Lung microvascular endothelial cell (primary cell): ENCODE data around the gene PTTG2. TPM values are rescaled to one million over a fixed set of nuclear protein-coding genes. Genes with fewer than 3 reads are reported as not detected.

Experiments used
- DNase-seq, 2 donors: peaks; one replicate each; pipeline versions ENCODE4 v3.0.0 to v3.0.0-alpha.2; 2010; ENCODE audit warnings: low read depth in 2 of 2
- total RNA-seq: library from RNA; depleted of rRNA; stranded (reverse); fragments of >200 nt; gene quantifications from 2 replicates; pipeline ENCODE4 v1.2.1, GENCODE V29; 2014

Gene PTTG2
- total RNA-seq, 1 donor from 2014 or later = not detected

DNA sequence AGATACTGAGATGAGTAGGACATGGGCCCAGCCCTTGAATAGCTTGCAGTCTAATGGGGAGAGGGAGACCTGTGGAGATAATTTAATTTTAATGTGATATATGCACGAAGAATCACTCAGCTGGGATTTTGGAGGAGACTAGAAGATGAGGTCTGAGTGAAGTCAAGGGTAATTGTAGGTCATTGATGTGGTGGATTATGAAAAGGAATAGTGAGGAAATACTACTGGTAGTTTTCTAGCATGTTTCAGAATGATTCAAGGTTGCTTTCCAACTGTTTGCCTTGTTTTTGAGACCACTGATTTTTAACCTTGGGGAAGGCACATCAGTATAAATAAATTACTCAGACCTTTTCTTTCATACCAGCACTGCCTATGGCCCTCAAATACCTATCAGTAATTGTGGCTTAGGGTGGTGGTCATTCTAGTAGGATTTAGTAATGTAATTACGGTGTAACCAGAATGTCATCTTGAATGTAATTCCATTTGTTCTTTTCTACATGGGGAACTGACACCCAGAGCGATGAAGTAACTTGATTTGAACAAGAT lies 25.6 kb downstream of the PTTG2 start:
- no peak for DNase-seq

DNA sequence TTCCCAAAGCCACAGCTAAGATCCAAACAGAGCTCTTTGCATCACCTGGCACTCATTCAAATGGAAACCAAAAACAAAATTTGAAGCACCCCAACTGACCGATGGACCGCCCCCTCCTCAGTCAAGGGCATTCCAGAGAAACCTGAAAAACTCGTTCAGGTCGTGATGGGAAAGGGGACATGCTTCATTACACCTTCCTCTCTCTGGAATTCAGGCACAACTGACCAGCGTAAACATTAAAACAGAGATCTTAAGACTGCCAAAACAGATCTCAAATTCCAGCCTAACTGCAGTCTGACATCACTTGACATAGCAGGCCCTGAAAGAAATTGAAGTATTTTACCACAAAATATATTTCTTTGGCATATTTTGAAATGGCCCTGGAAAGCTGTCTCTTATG lies 28.5 kb downstream of the PTTG2 start:
- no peak for DNase-seq

DNA sequence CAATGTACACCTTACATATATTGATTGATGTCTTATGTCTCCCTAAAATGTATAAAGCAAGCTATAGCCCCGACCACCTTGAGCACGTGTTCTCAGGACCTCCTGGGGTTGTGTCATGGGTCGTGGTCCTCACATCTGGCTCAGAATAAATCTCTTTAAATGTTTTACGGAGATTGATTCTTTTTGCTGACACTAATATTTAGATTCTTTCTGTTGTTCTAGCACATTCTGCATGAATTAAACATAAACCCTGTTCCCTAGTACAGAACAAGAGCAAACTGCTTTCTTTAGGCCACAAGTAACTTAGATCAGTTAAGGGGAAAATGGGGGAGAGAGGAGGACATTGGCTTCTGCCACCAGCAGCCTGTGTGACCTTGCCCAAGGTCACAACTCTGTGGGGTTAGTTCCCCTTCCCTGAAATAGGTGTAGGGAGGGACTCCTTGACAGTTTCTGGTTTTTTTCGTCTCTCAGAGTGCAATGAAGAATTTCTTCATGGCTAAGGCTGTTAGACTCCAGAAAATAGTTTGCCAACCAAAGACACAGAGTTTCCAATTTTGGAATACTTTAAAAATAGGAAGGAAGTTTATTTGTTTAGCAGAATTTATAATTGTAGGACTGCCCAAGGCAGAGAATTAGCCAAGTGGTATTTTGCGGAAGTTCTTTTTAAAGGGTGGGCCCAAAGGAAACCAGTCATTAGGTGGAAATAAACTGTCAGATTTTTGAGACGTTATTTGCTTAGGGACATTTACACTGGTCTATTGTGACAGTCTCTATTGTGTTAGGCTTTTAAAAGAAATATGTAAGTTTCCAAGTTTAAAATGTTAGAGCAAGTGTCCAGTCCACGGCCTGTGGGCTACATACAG lies 29.4 kb downstream of the PTTG2 start:
- DNase-seq = peak; percentile 22 to 39

DNA sequence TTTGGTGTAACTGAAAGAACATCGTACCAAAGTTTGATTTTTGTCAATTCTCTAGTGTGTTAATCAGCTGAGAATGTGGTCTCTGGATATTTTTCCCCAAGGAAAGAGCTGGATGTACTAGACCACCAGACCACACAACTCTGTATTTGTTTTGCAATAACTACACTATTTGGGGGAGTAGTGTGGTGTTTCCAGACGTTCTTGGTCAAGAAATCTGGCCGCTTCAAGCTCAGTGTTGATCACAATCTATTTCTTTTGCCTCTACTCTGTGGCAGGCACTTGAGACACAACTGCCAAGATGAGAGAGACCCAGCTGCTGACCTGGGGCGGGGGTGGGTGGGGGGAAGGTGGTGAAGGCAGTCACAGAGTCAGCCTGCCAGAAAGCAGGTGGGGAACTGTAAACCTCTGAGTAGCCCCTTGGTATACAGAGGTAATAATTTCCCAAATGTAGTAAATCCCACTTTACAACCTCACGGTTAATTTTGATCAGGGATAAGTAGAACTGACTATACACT lies 30.6 kb downstream of the PTTG2 start:
- DNase-seq = no peak

DNA sequence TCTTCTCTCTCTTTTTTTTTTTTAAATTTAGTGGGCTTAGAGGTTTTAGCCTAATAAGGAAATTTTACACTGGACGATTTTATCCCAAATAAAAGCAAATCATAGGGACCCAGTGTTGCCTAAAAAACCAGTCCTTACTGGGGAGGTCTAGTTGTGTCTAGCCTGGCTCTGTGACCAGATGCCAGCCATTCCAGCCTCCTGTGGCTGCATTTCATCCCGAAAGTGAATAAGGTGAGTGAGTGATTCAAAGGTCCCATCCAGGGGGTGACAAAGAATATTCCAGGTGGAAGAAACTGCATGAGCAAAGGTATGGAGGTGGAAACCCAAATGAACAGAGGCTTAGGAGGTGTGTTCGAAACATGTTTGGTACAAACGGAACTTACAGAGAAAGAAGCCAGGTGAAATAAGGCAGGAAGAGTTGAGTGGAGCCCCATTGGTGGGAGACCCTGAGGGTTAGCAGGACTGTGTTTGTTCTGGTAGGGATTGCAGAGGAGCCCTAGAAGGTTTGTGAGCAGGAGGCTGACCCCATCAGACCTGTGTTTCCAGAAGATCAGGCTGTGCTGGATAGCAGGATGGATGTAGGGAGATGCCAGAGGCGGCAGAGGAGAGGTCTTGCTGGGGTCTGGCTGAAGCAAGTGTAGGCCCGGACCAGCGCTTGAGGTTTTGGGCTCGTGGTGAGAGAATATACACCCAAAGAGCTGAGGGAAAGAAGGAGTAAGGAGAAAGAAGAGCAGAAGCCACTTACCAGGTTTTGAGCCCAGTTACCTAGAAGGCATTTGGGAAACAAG lies 31.6 kb downstream of the PTTG2 start:
- no peak for DNase-seq

DNA sequence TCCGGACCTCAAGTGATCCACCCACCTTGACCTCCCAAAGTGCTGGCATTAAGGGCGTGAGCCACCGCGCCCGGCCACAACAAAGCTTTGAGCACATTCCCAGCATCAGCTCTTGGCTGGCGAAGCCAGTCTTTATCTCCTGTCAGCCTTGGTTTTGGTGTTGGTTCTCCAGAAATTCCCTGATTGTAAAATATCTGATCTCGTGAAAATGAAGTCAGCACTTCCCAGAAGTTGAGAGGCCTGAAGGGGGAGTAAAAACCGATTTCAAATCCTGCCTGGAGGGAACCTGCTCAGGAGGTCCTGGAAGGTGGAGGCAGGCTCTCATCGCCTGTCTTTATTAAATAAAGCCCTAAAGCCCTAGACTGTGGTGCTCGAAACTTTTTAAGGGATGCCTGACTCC lies 33.6 kb downstream of the PTTG2 start:
- no peak for DNase-seq

DNA sequence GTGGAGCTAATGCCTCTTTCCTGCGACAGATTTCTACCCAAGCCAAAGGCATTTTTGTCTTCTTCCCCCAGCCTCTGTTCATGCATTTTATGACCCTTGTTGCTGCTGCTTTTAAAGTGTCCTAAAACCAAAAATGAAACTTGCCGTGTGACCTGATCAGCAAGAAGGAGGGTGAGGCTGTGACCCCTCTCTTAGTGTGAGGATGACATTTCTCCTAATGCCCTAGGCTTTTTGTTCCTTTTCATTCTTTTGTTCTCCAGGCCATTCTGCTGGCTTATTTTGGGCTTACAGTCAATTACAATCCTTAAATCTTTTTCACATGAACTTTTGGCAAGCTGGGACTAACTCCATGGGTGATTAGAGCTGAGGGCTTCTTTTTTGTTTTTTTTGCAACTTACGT lies 34.4 kb downstream of the PTTG2 start:
- DNase-seq = no peak

DNA sequence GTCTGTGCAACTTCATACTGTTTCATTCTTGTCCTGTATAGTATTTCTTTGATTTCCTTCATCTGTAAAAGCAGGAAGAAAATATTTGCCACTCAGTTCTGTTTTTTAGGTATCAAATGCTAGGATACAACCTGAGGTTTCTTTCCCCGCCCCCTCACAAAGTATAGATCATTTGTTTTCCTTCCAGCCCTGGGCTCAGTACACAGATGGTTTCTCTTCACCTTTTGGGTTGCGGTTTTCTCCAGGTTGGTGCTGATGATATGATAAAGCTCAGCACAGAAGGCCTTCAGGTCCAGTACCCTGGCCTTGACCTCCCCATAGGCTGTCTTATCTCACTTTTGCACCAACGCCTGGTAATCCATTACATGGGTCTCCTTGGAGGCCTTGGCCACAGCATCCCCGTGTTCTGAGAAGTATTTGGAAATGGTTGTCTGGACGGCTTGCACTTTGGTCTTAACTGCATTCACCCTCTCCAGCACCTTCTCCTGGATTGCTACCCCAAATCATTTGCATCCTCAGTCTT lies 35.2 kb downstream of the PTTG2 start:
- DNase-seq = no peak

DNA sequence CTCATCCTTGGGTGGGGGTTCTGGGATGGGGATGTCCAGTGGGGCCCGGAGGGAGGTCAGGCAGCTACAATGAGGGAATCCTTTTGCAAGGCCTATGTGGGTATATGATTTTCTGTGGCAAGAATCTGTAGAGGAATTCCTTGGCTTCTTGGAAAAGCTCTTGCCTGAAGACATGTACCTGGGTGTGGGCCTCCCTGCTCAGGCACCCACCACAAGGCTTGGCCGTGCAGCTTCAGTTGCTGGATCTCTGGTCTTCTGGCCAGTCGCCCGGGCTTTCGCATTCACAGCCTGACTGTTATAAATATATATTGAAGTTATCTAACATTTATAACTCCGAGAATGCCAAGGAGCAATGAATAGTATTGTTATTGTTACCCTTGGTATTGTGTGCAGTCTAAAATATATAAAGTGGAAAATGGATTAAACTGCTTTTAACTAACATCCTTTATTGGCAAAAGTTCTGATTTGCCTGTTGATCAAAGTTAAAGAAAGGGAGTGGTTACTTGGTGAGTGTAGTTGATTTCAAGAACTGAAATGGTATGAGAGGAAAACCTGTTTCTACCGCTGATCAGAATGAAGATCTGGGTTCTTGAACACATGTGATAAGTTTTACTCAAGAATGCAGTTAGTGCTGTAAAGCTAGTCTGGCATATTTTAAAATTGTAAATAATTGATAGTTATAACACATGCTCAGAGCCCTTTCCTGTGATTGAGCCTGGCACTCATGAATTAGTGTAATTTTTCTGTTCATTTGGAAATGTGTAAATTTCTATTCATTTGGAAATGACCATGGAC lies 36.0 kb downstream of the PTTG2 start:
- no peak for DNase-seq

DNA sequence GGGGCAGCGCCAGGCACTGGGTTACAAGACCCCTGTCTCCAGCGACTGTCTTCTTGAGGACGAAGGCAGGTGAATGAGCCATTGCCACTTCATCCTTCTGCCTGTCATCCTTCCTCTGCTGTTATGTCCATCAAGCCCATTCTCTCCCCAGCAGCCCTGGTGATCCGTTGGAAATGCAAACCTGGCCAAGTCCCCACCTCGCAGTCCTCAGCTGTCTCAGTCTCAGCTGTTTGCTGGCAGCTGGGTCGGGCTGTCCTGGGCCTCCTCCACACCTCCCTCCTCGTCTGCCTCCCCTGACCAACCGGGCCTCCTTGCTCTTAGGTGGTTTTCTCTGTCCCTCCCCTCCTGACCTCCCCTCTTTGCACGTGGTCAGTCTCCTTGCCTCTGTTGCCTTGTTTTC lies 38.0 kb downstream of the PTTG2 start:
- no peak for DNase-seq

DNA sequence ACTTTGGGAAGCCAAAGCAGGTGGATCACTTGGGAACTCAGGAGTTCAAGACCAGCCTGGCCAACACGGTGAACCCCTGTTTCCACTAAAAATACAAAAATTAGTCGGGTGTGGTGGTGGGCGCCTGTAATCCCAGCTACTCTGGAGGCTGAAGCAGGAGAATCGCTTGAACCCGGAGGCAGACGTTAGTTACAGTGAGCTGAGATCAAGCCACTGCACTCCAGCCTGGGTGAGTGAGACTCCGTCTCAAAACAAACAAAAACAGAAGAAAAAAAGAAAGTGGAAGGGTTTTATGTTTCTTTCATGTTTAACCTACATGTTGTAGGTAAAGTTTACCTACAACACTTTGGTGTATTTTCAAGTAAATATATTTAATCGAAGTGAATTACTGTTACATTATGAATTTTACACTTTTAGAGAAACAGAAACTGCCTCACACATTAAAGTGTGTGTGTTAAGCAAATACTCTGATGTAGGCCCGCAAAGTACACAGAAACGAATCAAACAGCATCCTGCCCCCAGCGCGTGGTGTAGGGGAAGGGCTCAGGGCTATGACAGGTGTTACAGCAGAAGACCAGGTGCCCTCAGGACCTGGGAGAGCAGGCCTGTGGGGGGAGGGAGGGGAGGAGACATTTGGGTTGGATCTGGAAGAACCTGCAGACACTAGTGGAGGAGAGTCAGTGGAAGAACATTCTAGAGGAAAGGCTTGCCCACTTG lies 39.0 kb downstream of the PTTG2 start:
- DNase-seq = no peak

DNA sequence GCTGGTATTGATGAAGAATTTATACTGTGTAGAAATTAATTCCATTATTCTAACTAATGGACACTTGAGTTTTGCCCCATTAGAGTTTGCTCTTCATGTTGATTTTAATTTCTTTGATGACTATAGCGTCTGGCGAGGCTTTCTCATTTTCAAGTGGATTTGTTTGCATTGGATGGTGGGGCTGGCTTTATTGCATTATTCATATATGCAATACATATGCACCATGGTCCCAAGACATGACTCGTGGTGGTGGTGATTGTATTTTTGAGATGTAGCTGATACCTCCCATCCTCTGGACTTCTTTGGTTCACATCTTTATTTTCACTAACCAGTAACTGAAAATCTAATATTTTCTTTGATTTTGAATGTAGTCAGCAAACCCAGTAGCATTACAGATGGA lies 39.8 kb downstream of the PTTG2 start:
- DNase-seq = no peak

DNA sequence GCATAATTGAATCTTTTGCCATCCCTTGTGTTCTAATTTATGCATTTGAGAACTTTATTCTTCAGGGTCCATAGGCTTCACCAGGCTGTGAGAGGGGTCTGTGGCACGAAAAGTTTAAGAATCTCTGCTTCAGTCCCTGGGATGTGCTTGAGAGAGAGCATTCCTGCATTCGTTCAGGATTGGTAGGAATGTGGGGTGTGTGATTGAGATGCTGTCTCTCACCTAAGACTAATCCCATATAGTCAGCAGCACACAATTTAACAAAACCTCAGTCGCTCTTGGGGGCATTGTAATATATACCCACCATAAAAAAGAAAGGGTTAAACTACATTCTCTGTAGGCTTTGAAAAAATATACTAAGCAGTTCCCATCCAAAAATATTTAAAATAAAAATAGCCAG lies 41.7 kb downstream of the PTTG2 start:
- DNase-seq = no peak

DNA sequence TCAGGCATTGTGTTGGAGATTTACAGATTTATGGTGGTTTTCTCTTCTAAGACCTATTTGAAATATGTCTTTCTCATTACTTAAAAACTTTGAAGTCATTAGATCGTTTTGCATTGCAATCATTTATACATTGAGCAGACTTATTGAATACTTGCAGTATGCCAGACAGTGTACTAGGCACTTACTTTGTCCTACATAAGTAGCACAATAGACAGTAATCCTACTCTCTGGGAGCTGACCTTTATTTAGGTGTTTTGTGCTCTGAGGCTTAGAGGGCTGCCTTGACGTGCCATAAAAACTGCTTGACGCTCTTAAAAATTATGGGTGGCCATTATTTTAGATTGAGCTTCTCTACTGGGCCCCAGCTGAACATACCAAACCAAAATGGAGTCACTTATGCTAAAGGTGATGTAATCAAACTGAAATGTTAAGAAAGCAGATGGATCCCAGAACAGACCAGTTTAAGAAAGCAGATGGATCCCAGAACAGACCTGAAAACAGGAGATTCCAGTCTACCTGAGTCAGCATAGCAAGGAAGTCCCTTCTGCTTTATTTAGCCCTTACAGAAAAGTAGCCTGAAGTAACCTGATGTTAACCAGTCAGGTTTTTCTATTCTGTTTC lies 42.4 kb downstream of the PTTG2 start:
- DNase-seq = peak in 1 of 2 donors; percentile 12

DNA sequence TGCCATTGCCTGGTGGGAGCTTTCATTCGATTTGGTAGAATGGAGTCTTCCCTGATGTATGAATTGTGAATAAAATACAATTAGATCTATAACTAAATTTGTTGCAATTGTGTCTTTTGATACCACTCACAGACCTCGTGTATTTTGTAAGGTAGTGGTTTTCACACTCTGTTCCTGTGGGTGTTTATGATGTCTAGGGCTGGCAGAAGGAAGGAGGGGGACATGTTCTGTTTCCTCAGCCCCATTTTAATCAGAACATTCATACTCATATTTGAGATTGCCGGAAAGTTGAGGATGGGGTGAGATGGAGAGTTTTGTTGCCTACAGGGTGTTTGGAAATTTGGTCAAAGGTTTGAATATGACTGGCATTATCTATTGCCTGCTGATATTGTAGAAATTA lies 42.9 kb downstream of the PTTG2 start:
- no peak for DNase-seq

DNA sequence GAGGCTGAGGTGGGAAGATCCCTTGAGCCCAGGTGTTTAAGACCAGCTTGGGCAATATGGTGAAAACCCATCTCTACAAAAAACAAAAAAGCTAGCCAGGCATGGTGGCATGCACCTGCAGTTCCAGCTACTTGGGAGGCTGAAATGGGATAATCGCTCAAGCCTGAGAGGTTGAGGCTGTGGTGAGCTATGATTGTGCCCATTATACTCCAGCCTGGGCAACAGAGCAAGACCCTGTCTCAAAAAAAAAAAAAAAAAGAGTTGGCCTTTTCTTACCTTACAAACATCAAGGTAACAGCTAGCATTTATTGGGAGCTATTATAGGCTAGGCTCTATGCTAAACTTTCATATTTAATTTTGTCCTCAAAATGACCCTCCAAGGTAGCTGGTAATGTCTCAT lies 43.4 kb downstream of the PTTG2 start:
- DNase-seq = no peak

DNA sequence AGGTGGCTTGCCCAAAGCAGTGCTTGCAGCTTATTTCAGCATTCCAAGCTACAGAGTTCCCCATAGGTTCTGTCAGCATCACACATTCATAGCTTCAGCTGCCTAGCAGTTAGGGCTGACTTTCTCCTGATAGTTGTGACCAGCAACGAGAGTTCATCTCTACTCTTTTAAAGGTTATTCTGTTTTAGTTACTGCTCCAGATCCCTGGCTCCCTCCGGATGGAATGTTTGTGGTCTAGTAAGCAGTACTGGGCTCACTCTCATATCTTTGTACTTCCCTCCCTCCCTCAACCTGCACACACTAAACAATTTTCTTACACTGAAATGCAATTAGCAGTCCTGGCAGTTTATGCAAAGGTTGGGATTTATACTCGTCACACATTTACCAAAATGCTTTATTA lies 43.9 kb downstream of the PTTG2 start:
- DNase-seq = no peak

DNA sequence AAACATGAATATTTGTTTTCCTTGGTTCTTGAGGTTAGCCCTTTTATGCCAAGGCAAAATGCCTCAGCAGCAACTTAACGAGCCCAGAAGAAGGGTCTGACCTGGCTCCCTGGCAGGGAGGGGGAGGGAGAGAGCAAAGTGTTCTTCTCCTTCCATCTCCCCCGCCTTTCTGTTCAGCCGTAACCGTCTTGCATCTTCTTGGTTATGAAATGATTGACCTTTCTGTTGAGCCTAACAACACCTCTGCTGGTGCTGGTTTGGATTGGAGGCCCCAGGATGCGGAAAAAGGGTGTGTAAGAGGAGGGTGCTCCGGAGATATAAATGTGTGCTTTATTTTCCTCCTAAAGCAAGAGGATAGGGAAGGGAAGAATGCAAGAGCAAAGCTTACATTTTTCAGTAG lies 44.7 kb downstream of the PTTG2 start:
- no peak for DNase-seq

DNA sequence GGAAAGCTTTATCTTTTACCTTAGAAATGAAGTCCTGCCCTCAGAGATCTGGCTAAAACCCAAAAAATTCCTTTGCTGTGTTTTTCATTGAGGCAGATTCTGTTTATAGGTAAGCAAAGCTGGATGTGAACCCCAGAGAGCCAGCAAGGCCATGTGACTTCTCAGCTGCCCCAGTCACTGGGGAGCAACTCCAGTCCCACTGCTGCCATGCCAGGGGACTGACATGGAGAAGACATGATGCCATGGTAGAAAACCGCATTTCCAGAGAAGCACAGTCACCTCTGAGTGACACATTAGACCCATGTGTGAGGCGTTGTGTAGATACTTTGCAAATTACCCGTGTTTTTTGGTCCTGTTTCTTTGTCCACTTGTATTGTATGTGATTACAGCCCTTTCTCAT lies 45.4 kb downstream of the PTTG2 start:
- DNase-seq = no peak

DNA sequence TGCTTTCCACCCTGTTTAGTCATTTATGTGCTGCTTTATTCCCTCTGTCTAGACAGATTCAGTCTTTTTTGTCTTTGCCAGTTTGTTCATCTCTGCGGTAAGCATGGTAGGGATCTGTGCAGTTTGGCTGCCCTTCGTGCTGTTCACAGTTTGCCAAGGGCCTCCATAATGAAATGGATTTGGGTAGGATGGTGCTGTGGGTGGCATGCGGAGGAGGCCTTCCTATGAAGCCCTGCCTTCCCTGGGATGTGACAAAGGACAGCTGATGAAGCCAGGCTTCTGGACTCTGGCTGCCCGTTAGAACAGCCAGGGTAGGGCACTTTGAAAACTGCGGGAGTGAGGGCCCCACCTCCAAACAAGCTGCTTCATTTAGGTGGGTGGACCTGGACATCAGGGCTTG lies 47.4 kb downstream of the PTTG2 start:
- DNase-seq = no peak
